Tongue (tissue), 2 donors: ENCODE data around the gene IL4. TPM values are rescaled to one million over a fixed set of nuclear protein-coding genes. Genes with fewer than 3 reads are reported as not detected.

Experiments used
- DNase-seq: peaks from one replicate; pipeline ENCODE4 v3.0.0-alpha.2; 2015
- total RNA-seq: library from RNA; depleted of rRNA; stranded (reverse); fragments of >200 nt; gene quantifications from one replicate; pipeline ENCODE4 v1.2.3, GENCODE V29; 2014

IL4 gene
- total RNA-seq, 1 donor from 2014 or later: not detected

DNA sequence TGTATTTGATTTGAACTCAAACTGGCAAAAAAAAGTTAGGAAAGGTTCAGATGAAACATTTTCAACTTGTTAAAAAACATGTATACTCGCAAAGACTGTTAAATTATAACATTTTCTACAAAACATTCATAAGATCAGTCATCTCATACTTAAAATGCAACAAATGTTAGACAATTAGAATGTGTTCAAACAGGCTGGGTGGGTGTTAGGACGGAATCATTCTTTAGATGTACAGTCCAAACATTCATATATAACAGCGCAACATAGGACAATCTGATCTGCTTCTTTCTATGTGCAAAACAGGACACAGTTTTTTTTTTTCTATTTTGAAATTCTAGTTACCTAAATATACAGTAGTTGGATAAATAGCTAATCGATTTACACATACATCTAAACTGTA lies 22.2 kb downstream of the IL4 start:
- DNase-seq: no peak

DNA sequence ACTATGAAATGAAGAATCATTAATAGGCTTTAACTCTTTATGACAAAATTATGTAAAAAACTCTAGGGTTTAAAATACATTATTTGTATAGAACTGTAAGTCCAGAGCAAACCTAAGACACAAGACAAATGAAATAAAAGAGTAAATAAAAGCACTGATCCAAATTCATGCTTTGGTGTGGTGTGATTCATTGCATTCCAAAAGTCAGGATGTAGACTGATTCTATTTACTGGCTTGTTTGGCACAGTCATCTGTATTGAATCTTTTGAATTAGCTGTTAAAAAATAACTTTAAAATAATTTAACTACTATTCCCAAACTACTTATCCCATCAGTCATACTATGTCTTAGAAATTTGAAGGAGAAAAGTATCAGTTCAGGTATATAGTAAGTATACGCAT lies 31.1 kb downstream of the IL4 start:
- DNase-seq: no peak

DNA sequence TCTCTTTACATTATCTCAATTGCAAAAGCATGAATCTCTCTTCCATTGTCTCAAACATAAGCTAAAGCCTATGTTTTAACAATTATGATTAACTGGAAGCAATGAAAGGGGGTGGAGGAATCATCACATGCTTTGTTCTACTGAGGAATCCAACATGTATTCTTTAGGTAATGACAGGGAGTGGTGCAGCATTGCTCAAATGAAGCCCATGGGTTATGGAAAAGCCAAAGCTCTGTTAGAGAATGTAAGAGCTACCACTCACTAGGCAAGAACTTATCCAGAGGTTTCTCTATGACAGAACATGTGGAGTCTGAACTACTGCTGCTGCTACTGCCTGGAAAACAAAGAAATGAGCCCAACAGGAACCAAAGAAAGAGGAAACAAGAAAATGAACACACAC lies 34.9 kb downstream of the IL4 start:
- no peak for DNase-seq

DNA sequence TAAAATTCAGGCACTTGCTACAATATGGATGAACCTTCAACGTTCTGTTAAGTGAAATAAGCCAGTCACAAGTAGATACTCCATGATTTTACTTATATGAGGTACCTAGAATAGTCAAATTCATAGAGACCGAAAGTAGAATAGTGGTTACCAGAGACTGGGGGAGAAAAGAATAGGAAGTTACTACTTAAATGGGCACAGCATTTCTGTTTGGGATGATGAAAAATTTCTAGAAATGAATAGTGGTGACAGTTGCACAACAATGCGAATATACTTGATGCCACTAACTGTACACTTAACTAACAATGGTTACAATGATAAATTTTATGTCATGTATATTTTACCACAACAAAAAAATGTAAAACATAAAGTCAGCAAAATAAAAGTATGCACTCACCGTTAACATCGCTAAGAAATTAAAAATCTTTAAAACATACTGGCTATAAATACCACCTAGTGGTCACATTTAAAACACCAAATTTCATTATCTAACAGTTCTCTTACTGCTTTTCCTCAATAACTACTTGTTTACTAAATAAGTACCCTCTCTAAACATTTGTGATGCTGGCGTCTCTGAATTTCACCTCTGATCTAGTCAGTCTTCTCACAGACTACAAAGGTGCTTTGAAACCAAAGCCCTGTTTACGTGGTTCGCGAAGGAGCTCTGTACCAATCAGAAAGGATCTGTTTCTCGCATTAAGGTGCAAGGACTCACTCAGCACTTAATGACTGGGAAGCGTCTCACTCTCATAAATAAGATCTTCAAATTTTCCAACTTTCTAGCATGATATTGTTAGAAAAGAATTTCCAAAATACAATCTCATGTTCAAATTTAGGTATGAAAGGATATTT lies 40.9 kb downstream of the IL4 start:
- peak; percentile 5 for DNase-seq

DNA sequence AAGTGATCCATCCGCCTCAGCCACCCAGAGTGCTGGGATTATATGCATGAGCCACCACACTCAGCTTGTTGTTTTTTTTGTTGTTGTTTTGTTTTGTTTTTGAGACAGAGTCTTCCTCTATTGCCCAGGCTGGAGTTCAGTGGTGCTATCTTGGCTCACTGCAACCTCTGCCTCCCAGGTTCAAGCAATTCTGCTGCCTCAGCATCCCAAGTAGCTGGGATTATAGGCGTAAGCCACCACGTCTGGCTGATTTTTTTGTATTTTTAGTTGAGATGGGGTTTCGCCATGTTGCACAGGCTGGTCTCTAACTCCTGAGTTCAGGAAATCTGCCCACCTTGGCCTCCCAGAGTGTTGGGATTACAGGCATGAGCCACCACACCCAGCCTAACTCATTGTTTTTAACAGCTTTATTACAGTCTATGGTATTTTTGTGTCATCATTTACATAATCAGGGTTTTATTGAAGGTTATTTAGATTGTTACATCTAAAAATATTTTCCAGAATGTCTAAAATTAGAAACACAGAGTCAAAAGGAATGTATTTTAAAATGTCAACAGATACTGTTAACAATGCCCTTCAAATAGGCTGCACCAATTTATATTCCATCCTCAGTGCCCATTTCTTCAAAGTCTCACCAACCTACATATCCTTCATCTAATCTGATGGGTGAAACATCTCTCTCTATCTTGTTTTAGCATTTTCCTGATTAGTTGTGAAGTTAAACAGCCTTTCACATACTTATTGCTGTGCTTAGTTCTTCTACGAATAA lies 44.9 kb downstream of the IL4 start:
- DNase-seq: no peak

DNA sequence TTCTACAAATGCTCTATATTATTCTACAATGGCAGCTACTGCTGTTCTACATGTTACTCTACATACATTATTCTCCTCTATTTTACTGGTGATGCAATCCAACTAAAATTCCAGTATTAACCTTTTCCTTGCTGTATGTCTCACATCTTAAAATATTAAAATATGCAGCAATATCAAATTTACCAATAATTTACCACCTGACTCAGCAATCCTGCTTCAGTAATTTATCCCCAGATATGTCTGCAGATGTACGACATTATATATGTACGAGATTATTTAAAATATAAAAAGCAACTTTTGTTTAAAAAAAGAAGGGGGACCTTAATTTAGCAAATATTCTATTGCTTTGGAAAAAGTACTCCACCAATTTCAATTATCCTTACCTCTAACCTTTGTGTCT lies 52.0 kb downstream of the IL4 start:
- DNase-seq: no peak

DNA sequence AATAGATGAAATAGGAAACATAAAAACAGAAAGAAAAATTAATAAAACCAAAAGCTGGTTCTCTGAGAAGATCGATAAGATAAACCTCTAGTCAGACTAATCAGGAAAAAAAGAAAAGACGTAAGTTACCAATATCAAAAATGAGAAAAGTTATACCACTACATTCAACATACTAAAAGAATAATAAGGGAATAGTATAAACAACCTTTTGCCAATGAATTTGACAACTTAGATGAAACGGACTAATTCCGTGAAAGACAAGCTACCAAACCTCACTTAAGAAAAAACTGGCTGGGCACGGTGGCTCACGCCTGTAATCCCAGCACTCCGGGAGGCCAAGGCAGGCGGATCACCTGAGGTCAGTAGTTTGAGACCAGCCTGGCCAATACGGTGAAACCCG lies 56.1 kb downstream of the IL4 start:
- DNase-seq: no peak

Other genes with a start within 250 kb of the IL4 start
- gene IRF1, start 183.2 kb upstream of the IL4 start, total RNA-seq: 10.7 TPM
- gene IL5, start 130.5 kb upstream of the IL4 start, total RNA-seq: not detected
- gene RAD50, start 117.0 kb upstream of the IL4 start, total RNA-seq: 48.8 TPM
- gene IL13, start 15.8 kb upstream of the IL4 start, total RNA-seq: not detected
- 7.0 TPM for gene KIF3A, start 63.6 kb downstream of the IL4 start, total RNA-seq
- not detected for gene CCNI2, start 73.4 kb downstream of the IL4 start, total RNA-seq
- gene SEPTIN8, start 103.2 kb downstream of the IL4 start, total RNA-seq: 43.5 TPM
- gene SOWAHA, start 139.3 kb downstream of the IL4 start, total RNA-seq: 0.10 TPM
- 2.9 TPM for gene SHROOM1, start 156.7 kb downstream of the IL4 start, total RNA-seq
- gene GDF9, start 192.5 kb downstream of the IL4 start, total RNA-seq: 1.7 TPM
- 176 TPM for gene UQCRQ, start 192.7 kb downstream of the IL4 start, total RNA-seq
- gene LEAP2, start 199.7 kb downstream of the IL4 start, total RNA-seq: 2.3 TPM